Pons (tissue), 1 donor: ENCODE results near the gene CYP24A1.

Experiments
- DNase-seq: peaks from one replicate; pipeline ENCODE4 v3.0.0-alpha.2; 2016; ENCODE audit warnings: low spot score

Gene CYP24A1

DNA sequence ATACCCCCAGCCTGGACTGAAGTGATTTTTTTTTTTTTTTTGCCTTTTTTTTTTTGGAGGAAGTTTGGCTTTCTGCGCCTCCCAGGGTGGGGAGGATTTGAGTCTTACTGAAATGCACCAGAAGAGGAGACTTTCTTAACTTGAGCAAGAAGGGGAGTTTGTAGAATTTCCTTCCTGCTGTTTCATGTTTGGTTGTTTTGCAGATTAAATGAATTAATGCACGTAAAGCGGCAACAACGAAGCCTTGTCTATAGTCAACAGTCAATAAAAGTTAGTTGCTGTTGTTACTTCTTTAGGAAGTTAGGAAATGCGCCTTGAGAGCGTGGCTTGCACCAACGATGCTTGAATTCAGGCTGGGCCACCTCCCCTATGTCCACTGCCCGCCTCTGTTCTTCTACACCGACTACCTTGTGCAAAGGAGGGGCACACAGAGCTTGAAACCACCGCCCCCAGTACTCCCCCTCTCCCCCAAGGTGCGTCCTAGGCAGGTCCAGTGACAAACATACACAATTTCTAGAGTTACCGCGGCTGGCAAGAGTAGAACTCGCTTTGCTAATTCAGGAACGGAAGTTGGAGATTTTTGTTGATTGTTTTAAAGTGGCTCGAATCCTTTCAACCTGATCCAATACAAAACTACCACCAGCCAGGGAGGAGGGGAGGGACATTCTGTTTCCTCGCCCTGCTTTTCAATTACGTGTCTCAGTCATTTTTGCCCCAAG is 830 bp upstream of the CYP24A1 start:
- DNase-seq, result no peak

DNA sequence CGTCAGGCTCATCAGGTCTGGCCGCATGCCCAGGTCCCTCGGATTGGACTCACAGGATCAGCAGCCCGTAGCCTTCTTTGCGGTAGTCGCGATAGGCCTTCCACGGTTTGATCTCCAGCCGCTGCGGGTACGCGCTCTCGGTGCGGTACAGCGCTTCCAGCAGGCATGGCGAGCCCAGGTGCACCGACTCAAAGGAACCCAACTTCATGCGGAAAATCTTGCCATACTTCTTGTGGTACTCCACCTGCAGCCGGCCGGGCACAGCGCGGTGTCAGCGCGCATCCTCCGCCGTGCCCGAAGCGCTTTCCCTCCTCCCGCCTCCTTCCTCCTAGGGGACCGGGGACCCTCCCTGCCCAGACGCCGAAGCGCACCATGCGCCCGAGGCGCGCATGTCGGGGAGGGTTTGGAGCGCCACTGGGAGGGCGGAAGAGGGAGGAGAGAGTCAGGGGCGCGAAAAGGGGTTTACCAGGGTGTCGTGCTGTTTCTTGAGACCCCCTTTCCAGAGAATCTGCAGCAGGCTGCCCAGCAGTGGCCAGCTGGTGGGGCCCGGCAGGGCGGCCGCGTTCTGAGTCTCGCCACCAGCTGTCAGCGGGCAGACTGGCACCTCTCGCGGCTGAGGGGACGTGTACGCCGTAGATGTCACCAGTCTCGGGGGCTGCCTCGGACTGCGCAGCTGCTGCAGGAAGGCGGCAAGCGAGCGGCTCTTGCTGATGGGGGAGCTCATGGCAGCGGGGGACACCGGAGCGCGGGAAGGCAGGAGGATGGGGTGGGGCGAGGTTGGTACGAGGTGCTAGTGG is 732 bp downstream of the CYP24A1 start:
- DNase-seq, result no peak

- DNase-seq, result no peak
Measured at GRCh38 chr20:54172532-54172855, 1.3 kb downstream of the CYP24A1 start.

- DNase-seq, result no peak
Measured at GRCh38 chr20:54170963-54171362, 2.8 kb downstream of the CYP24A1 start.

- no peak for DNase-seq
Measured at GRCh38 chr20:54170026-54170471, 3.7 kb downstream of the CYP24A1 start.

DNA sequence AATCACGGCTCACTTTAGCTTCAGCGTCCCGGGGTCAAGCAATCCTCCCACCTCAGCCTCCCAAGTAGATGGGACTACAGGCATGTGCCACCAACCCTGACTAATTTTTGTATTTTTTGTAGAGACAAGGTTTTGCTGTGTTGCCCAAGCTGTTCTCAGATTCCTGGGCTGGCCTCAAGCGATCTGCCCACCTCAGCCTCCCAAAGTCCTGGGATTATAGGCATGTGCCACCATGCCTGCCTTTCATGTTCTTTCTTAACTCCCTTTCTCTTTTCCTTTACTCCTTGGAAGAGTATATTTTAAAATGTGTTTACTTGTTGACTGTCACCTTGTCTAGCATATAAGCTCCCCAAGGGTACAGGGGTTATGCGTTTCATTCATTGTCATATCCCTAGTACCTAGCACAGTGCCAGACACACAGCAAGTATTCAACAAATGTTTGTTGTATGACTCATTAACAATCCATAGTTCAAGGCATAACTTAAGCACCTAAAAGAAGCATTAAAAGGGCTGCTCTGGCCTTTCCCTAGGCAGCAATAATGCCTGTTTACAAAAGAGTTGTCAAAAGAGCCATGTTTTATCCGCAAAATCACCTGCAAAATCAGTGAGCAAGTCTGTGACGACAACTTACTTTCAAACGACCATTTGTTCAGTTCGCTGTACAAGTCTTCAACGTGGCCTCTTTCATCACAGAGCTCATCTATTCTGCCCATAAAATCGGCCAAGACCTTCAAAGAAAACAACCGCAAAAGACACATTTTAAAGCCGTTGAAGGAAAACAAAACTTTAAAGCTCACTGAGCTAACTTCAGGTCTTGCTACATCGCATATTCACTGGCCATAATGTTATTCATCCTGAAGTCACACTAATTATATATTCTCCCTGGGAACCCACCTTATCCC is 4.6 kb downstream of the CYP24A1 start:
- no peak for DNase-seq

GRCh38 chr20:54167909-54168872 is 5.6 kb downstream of the CYP24A1 start:
- no peak for DNase-seq

DNA sequence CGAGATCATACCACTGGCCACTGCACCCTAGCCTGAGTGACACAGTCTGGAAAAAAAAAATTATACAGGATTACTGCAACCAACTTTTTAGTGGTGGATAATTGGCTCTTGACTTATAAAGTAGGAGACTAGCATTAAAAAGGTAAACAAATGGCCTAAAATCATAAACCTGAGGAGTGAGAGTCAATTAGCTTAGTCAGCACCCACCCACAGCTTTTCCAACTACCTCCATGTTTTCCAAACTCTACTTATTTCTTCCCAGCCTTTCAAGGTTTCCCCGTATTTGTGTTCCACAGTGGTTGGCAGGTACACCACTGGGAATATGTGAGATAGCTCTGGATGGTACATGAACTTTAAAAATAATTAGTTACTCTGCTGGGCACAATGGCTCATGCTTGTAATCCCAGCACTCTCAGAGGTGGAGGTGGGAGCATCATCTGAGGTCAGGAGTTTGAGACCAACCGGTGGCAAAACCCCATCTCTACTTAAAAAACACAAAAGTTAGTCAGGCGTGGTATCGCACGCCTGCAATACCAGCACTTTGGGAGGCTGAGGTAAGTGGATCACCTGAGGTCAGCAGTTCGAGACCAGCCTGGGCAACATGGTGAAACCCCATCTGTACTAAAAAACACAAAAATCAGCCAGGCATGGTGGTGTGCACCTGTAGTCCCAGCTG is 6.7 kb downstream of the CYP24A1 start:
- DNase-seq, result no peak

DNA sequence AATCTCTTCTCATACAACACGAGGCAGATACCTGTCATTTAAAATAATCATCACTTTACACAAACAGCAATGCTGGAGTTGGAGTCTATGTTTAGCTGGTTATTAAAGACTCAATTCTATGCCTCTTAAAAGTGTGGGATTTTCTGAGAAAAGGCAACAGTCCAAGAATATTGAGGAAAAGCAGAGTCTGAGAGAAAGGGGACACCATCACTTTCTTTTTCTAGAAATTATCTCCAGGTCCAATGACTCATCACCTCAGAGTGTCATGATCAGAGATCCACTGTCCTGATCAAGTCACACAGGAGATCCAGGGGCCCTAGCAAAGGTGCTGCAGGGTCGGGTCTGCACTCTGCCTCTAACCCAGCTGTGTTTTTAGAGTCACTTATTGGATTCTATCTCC is 8.0 kb downstream of the CYP24A1 start:
- no peak for DNase-seq

- DNase-seq, result no peak
Measured at GRCh38 chr20:54165014-54165413, 8.8 kb downstream of the CYP24A1 start.

GRCh38 chr20:54163402-54163801 is 10.4 kb downstream of the CYP24A1 start:
- no peak for DNase-seq

GRCh38 chr20:54162378-54163009 is 11.3 kb downstream of the CYP24A1 start:
- DNase-seq, result no peak

- DNase-seq, result no peak
Measured at GRCh38 chr20:54161821-54162149, 12.0 kb downstream of the CYP24A1 start.

GRCh38 chr20:54161008-54161820 is 12.6 kb downstream of the CYP24A1 start:
- DNase-seq, result no peak

- no peak for DNase-seq
Measured at GRCh38 chr20:54160065-54161007, 13.4 kb downstream of the CYP24A1 start.

GRCh38 chr20:54158856-54159418 is 14.8 kb downstream of the CYP24A1 start:
- no peak for DNase-seq

- no peak for DNase-seq
Measured at GRCh38 chr20:54158226-54158625, 15.6 kb downstream of the CYP24A1 start.
